Measurements from ENCODE around the gene CFAP91.

CFAP91 gene

DNA sequence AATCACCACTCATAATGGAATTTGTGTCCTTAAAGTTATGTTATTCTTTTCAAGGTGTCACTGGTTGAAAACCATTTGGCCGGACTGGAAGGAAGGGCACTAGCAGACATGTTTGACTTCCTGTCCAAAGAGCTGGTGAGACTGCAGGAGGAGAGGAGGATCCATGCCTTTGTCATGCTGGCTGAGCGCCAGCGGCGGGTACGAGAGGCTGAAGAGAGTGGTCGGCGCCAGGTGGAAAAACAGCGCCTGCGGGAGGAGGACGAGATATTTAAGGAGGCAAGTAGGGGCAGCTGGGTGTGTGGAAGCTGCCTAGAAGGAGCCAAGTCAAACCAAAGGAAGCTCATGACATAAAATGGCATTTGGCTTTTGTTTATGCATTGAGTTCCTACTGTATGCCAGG, 41.1 kb downstream of the CFAP91 start:
- no peak for DNase-seq (ENCODE audit: low read depth)

DNA sequence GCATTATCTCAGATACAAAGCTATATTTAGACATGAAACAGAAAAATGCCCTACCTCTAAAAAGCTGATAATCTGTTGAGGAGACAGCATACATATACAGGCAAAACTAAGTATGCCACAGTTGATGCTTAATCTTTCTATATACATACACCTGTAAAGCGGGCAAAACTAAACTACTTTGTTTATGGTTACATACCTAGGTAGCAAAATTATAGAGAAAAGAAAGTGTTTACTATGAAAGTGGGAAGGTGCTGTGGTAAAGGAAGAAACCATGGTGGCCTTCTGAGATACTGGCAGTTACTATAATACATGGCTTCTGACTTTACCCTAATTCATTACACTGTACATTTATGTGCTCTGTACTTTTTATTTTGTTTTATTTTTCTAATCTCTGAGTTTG, 43.1 kb downstream of the CFAP91 start:
- no peak for DNase-seq (ENCODE audit: low read depth)

DNA sequence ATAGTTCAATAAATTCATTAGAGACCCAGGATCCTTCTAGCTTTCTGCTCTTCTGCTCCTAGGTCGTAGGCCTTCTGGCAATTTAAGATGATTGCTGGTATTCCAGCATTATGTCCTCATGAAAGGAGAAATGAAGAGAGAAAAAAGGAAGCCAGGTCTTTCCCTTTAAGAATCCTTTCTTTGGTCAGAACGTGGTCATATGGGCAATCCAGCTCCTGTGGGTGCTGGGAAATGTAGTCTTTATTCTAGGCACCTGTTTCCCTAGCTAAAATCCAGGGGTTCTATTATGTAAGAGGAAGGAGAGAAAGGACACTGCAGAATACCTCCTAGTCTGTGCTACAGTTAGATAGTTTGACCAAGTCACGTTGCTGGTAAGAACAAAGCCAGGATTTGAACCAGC, 43.6 kb downstream of the CFAP91 start:
- DNase-seq (ENCODE audit: low read depth) = no peak

DNA sequence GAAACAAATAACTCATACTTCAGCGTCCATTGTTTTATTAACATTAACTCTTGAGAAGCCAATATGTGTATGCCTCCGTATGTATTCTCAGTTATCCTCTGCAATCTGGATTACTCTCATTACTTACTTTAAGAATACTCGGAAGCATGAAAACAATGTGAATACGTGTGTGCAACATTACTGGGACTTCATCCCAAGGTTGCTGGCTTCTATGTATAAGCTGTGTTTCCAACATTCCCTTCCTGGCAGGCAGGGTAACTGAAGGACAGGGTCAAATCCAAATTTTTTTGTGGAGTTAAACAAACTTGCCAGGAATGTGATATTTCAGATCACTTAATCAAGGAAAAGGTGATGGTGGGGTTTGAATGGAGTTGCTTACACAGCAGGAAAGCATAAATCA, 44.5 kb downstream of the CFAP91 start:
- DNase-seq (ENCODE audit: low read depth) = no peak

DNA sequence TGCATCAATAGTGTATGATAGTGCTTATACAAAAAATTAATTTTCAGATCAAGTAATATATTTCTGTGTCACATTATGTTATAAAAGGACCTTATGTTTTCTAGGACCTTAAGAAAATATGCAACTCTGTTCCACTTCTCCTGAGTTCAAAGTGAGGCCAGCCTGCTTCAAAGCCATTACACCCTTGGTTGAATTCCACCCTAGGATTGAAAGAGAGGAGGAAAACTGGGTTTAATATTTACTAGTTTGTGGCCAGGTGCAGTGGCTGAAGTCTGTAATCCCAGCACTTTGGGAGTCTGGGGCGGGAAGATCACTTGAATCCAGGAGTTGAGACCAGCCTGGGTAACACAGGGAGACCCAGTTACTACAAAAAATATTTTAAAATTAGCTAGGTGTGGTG, 46.2 kb downstream of the CFAP91 start:
- DNase-seq (ENCODE audit: low read depth) = no peak

DNA sequence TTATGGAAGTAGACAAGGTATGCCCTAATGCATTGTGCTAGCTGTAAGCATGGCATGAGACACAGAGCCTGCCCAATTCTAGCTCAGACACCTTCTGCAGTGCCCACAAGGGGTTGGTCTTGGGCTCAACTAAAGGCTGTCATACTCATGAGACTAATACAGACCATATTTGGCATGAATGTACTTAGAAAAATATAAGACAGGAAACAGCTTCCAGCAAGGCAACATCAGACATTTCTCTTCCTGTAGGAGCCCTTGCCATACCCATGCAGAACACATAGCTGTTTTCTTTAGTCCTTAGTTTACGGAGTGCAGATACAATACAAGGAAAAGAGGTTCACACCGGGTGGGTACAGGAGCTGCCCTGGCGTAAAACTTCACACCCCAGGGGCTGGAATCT, 48.6 kb downstream of the CFAP91 start:
- DNase-seq (ENCODE audit: low read depth) = no peak

All from stimulated activated CD8-positive, alpha-beta memory T cell treated with anti-CD3 and anti-CD28 coated beads, Interleukin-15, amount 100 ng/mL, for 24 hours (primary cell).